Activated CD4-positive, CD25-positive, alpha-beta regulatory T cell treated with anti-CD3 and anti-CD28 coated beads, Interleukin-2, amount 50 U/mL, for 72 hours (primary cell): Measurements from ENCODE around the gene ADGRB2.

Source experiments
- DNase-seq: peaks from one replicate; pipeline ENCODE4 v3.0.0; 2021

ADGRB2 gene

GRCh38 chr1:31699341-31699891, 64.7 kb downstream of the ADGRB2 start:
- DNase-seq, result no peak

GRCh38 chr1:31697369-31697984, 66.7 kb downstream of the ADGRB2 start:
- no peak for DNase-seq

GRCh38 chr1:31696242-31696641, 67.9 kb downstream of the ADGRB2 start:
- DNase-seq, result no peak

DNA sequence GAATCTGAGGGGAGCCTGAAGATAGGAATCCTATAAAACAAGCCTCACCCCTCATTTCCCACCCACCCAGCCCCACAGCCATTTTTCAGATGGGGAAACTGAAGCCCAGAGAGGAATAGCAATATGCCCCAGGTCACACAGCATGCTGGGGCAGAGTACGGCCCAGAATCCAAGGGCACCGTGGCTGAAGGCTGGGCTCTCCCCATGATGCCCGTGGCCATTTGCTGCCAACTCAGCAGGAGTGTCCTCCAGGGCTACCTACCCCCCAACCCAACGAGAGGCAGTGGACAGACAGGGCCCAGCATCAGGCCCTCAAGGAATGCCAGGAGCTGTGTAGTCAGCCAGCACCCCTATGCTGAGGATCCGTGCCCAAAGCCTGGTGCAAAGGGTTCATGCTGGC, 68.8 kb downstream of the ADGRB2 start:
- no peak for DNase-seq

GRCh38 chr1:31694964-31695313, 69.2 kb downstream of the ADGRB2 start:
- no peak for DNase-seq

- DNase-seq, result no peak
Observed at GRCh38 chr1:31694069-31694963, 69.8 kb downstream of the ADGRB2 start.

DNA sequence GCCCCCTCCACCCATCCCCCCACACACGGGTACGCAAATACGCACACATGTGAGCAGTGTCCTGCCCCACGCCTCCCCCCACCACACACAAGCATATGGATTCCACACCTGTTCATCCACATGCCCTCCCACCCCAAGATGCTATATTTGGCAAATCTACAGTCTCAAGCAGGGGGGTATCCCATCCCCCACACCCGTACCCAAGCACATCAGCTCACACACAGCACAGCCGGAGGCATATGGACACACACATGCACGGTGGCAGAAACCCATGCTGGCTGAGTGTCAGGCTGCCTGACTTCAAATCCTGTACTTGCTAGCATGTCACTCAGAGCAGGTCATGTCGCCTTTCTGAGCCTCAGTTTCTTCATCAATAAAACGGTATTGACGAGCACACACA, 70.9 kb downstream of the ADGRB2 start:
- no peak for DNase-seq

DNA sequence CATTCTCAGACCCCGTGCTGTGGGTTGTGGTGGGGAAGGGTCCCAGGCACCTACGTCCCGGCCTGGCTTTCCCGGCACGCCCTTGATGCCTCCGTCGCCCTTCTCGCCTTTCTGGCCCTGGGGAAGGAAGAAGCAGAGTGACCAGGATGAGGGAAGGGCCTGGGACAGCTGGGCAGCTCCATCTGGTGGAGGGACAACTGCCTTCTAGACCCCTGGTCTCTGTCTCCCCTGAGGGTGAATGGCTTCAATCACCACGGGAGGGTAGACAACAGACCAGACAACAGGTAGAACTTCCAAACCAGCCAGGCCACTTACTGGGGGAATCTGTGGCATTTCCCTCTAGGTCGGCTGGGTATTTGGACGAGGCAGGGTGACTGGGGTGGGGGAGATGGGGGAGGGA, 72.2 kb downstream of the ADGRB2 start:
- DNase-seq, result no peak

- no peak for DNase-seq
Observed at GRCh38 chr1:31691446-31691845, 72.7 kb downstream of the ADGRB2 start.

DNA sequence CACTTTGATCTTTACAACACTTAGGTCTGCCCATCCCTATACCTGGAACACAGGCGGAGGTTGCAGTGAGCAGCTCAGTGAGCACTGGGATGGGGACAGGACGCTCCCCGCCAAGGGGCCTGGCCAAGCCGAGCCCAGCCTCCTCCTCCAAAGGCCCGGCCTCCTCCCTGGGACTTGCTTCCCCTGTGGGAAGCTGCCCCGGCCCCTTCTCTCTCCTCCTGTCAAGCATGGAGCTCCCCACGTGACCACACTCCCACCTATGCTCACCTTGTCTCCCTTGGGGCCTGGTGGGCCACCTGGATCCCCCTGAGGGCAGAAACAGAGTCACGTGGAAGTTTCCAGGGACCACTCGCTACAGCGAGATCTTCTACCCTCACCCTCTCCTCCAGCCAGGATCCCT, 73.2 kb downstream of the ADGRB2 start:
- no peak for DNase-seq

- no peak for DNase-seq
Observed at GRCh38 chr1:31689854-31690253, 74.3 kb downstream of the ADGRB2 start.

GRCh38 chr1:31689379-31689778, 74.8 kb downstream of the ADGRB2 start:
- DNase-seq, result no peak

GRCh38 chr1:31688233-31688918, 75.8 kb downstream of the ADGRB2 start:
- no peak for DNase-seq

DNA sequence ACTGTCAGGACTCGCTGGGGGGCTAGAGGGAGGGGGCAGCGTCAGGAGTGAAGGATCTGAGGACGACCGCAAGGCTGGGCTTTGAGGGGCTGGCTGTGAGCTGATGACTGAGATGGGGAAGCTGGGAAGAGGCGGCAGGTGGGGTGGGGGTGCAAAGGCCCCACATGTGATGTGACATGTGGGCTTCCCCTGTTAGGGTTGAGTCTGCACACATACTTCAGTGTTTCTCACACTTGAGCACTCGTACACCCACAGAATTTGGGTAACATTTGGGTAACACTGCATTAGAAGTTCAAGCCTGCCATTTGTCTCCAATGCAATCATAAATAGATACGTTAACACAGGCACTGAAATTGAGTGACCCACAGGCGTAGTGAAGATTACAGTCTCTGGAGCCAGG, 76.5 kb downstream of the ADGRB2 start:
- no peak for DNase-seq

DNA sequence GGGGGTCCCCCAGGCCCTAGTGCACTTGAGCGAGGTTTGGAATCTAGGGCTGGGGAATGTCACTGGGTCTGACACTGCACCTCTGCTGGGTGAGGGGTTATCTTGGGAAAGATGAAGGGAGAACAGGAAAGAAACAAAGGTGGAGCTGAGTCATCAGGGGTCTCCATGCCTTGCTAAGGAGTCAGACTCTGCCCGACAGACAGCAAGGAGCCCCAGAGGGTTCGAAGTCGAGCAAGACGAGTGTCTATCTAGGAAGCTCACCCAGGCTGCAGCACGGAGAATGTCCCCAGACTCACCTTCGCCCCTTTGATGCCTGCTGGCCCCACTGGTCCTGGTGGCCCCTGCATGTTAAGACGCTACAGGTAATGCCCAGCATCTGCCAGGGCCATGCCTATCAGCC, 78.3 kb downstream of the ADGRB2 start:
- DNase-seq, result no peak

- no peak for DNase-seq
Observed at GRCh38 chr1:31683997-31684396, 80.1 kb downstream of the ADGRB2 start.

- DNase-seq, result no peak
Observed at GRCh38 chr1:31681415-31681814, 82.7 kb downstream of the ADGRB2 start.

- DNase-seq, result no peak
Observed at GRCh38 chr1:31679676-31680230, 84.4 kb downstream of the ADGRB2 start.

GRCh38 chr1:31679091-31679490, 85.0 kb downstream of the ADGRB2 start:
- no peak for DNase-seq

DNA sequence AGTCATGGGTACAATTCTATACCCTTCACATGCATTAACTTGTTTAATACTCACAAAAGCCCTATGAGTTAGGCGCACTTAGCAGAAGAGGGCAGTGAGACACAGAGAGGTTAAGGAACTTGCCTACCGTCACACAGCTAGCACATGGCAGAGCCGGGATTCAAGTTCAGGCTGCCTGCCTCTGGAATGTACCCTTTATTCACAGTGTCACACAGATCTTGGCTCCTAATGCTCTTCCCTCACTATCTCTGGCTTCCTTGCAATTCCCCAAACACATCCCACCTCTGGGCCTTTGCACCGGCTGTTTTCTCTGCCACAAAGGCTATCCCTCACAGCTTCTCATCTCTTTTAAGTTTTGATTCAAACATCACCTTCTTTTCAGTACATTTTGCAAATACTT, 85.5 kb downstream of the ADGRB2 start:
- no peak for DNase-seq

- DNase-seq, result no peak
Observed at GRCh38 chr1:31677949-31678348, 86.2 kb downstream of the ADGRB2 start.

DNA sequence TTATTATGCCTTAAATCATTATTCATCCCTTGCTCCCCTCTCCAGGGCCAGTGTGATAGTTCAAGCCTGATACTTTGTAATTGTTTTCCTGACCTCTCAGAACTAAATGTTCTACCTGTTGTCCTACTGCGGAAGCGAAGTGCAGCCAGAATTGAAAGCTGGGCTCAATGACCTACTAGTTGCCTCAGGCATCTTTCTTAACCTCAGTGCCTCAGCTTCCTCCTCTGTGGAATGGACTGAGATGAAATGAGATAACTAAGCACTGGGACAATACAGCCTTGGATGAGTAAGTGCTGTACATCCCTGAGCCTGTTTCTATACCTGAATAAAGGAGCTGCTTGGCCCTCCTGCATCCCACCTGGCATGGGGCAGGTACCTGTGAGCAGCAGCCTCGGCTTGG, 86.7 kb downstream of the ADGRB2 start:
- no peak for DNase-seq
